Heart right ventricle (tissue), 16 donors: Measurements from ENCODE around the gene EVX2. TPM values are rescaled to one million over a fixed set of nuclear protein-coding genes. Genes with fewer than 3 reads are reported as not detected.

ENCODE experiments used
- ATAC-seq, 8 donors: fragments of 200-7000 bp; cut with Tn5 transposase; one replicate each; pipeline ENCODE4 v1.9.1; 2020; ENCODE audit warnings: mild to moderate bottlenecking in 8 of 8, moderate library complexity in 8 of 8, moderate number of reproducible peaks in 1 of 8
- DNase-seq, 2 donors: peaks; one replicate each; pipeline ENCODE4 v3.0.0-alpha.2; 2020
- H3K27ac ChIP-seq, 10 donors: fragments of 200-600 bp; sonication (generic) in 2 of 10; one replicate each; pipeline versions ENCODE4 v1.5.0 to v1.8.0; 2020 to 2022; ENCODE audit warnings: mild to moderate bottlenecking in 3 of 10
- H3K27me3 ChIP-seq, 7 donors: fragments of 200-600 bp; one replicate each; pipeline ENCODE4 v1.8.0; 2021 to 2022; ENCODE audit warnings: mild to moderate bottlenecking in 2 of 7
- H3K36me3 ChIP-seq, 9 donors: fragments of 200-600 bp; sonication (generic) in 1 of 9; one replicate each; pipeline versions ENCODE4 v1.5.0 to v1.8.0; 2020 to 2022; ENCODE audit warnings: mild to moderate bottlenecking in 2 of 9
- H3K4me1 ChIP-seq, 9 donors: fragments of 200-600 bp; sonication (generic) in 1 of 9; one replicate each; pipeline versions ENCODE4 v1.5.0 to v1.8.0; 2020 to 2022; ENCODE audit warnings: mild to moderate bottlenecking in 4 of 9
- H3K4me3 ChIP-seq, 10 donors: fragments of 200-600 bp; sonication (generic) in 2 of 10; one replicate each; pipeline versions ENCODE4 v1.5.0 to v1.8.0; 2020 to 2022; ENCODE audit warnings: mild to moderate bottlenecking in 7 of 10, moderate library complexity in 2 of 10
- H3K9me3 ChIP-seq, 11 donors: fragments of 200-600 bp in 10 of 11; sonication (generic) in 2 of 11; one replicate each; pipeline versions ENCODE4 v1.5.0 to v1.8.0; 2013 to 2022; ENCODE audit warnings: mild to moderate bottlenecking in 2 of 11, control low read depth in 1 of 11, moderate library complexity in 1 of 11
- WGBS, 2 donors: extraction: QIAGEN DNeasy Blood & Tissue Kit; methylation state at CpG; one replicate each; pipeline ENCODE4 v1.1.7; 2013; ENCODE audit warnings: inconsistent platforms in 1 of 2; 5-methylcytosine and 5-hydroxymethylcytosine counted together
- intact Hi-C, 10 donors: fragments of 100-400 bp; cut with DNase I; formaldehyde crosslinking; loops; one replicate each; pipeline versions ENCODE4 v1.11.1 to v1.14.2; 2022
- polyA plus RNA-seq, 2 donors: library from polyadenylated mRNA; stranded (reverse); fragments of 200-250 nt; gene quantifications; one replicate each; pipeline ENCODE4 v1.2.3, GENCODE V29; 2013
- total RNA-seq, 10 donors: library from RNA; stranded (reverse); fragmentation: NEBNext Ultra II Directional in 3 of 10; extraction: Animal tissue kit (Norgen Biotek cat#: 25700) in 3 of 10; gene quantifications; one replicate each; pipeline versions ENCODE4 v1.2.1 to v1.2.4, GENCODE V29; 2021 to 2023
- TF ChIP-seq, protein P1 (sequence below), 9 donors: fragments of 200-600 bp; sonication (generic) in 2 of 9; IDR thresholded peaks; one replicate each; pipeline versions ENCODE4 v1.5.0 to v1.8.0; 2021 to 2022; ENCODE audit warnings: antibody characterized with exemption in 9 of 9, mild to moderate bottlenecking in 5 of 9, moderate library complexity in 1 of 9
- donor health status: Arrhythmogenic right ventricular cardiomyopathy.
- donor health status: ischemic (EF 13 %, LVEDD 7.1; RV severe dilation, severe dysfunction).
- donor health status: healthy with polysubstance abuse.
- donor health status: DM: no; HTN: yes; CAD: no.
- donor health status: DM: no; HTN: no; CAD: no.
- donor health status: ischemic (EF 25% LVEDD 6.9; RV normal size, moderate dysfunction).
- donor health status: ischemic (EF 25% LVEDD 5.7; RV mildly dilated, moderate dysfunction).
- donor health status: healthy.
- donor health status: DM: yes; HTN: yes; CAD: no.
- donor health status: Ischemic cardiomyopathy.
- donor health status: ischemic (EF 35%, LVEDD 5.7; RV mildly dilated, moderate dysfunction).
- donor health status: nonischemic (EF 11% LVEDD 7.7; RV severe dilation, severe dysfunction).
- donor health status: DM: yes; HTN: yes; CAD: no.
- donor health status: PGD.
- donor health status: ischemic (EF 29% LVEDD 5.4; RV normal size, mild dysfunction).
- donor health status: nonischemic (EF 23%, LVEDD 6.1; RV moderate dilation, normal function).

The EVX2 gene
- total and polyA plus RNA-seq, 12 donors, result not detected

DNA sequence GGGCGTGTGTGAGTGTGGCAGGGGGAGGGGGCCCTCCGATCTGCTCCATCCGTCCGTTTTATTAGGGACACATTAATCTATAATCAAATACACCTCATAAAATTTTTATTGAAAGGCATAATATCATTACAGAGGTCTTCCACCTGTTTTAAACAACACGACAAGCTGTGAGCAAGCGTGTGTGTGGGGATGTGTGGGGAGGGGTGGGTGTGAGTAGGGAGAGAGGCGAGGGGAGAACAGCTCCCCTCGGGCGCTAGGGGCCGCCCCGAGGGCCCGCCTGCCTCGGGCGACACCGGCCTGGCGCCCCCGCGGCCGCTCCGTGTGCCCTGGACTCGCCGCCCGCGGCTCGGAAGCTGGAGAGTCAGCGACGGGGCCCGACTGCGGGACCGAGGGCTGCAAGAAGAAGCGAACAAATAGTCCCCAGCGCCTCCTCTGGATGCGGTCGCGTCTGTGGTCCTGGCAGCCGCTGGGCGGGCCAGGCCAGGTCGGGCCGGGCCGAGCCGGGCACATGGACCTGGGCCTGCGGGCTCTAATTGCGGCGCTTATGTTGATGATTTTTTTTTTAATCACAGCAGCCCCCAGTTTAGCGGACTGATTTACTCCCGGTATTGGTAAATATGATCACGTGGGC lies 38.4 kb upstream of the EVX2 start:
- Histone ChIP-seq H3K9me3 (no peaks in the 10 kb centered on the region), H3K36me3 (no peaks in the 10 kb centered on the region), H3K27ac (no peak overlapping the region), H3K4me3 (peak overlapping the region in 9 of 10 donors; percentile 20 to 49 (median 37)), H3K27me3 (peaks cover 70 to 100% (median 100%) of the 10 kb centered on the region in 7 donors), H3K4me1 (peaks cover 0 to 23% (median 19%) of the 10 kb centered on the region in 9 donors)
- WGBS, 2 donors, result 2 to 4% methylated on average over 43 to 47 of the region's 47 CpGs
- TF ChIP-seq, protein P1, sequence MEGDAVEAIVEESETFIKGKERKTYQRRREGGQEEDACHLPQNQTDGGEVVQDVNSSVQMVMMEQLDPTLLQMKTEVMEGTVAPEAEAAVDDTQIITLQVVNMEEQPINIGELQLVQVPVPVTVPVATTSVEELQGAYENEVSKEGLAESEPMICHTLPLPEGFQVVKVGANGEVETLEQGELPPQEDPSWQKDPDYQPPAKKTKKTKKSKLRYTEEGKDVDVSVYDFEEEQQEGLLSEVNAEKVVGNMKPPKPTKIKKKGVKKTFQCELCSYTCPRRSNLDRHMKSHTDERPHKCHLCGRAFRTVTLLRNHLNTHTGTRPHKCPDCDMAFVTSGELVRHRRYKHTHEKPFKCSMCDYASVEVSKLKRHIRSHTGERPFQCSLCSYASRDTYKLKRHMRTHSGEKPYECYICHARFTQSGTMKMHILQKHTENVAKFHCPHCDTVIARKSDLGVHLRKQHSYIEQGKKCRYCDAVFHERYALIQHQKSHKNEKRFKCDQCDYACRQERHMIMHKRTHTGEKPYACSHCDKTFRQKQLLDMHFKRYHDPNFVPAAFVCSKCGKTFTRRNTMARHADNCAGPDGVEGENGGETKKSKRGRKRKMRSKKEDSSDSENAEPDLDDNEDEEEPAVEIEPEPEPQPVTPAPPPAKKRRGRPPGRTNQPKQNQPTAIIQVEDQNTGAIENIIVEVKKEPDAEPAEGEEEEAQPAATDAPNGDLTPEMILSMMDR (IDR thresholded peaks at IDR 0.05), result no peak
- DNase-seq, result no peak
- peak in 2 of 8 donors; percentile 20 to 27 for ATAC-seq
- intact Hi-C loops, result loop anchor here in 7 of 10 donors (2.0 to 10.0 kb wide), 4 partner anchors 53 to 1025 kb away; no protein-coding TSS in a partner anchor

DNA sequence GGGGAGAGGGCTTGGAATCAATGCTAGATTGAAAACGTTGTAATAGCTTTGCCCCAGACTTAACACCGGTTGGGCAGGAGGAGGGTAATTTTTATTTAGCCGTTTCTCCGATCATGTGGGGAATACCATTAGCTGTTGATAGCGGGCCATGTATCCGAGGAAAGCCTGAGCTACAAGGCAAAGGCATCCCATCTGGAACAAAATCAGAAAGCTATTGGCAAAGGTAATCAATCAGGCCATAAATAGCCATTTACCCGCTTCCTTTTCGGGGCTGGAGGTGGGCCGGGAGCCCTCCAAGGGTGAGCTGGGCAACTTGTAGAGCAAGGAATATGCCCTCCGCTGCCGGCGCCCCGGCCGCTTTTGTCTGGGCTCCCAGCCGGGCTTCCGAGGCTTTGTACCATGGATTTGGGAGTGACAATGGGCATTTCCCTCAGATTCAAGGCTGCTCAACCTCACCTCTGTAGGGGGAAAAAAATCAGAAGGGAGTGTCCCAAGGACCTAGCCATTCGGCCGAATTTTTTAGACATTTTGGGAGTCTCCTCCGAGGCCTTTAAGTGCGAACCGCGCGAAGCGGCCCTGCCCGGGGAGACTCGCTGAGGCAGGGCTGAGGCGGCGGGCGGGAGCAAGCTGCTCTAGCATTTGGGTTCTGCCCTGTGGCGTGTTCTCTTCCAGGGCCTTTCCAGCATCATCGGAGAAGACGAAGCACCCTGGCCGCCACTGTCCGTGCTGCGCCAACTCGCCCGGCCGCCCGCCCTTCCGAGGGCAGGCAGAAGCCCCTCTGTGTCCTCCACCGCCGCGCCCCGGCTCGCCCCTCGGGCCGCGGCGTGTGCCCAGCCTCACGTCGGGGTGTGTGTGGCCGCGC lies 37.7 kb upstream of the EVX2 start:
- no peaks in the 10 kb centered on the region for H3K9me3 ChIP-seq
- peak overlapping the region in 1 of 10 donors; percentile 41 for H3K4me3 ChIP-seq
- peaks cover 0 to 23% (median 17%) of the 10 kb centered on the region in 9 donors for H3K4me1 ChIP-seq
- ATAC-seq, result no peak
- TF ChIP-seq, protein P1 (IDR thresholded peaks at IDR 0.05), result no peak
- DNase-seq, result no peak
- WGBS, 2 donors, result 6 to 11% methylated on average over 53 of the region's 53 CpGs
- intact Hi-C loops, result loop anchor here in 7 of 10 donors (2.0 to 10.0 kb wide), 4 partner anchors 53 to 1026 kb away; no protein-coding TSS in a partner anchor
- H3K27me3 ChIP-seq, result peaks cover 78 to 100% (median 100%) of the 10 kb centered on the region in 7 donors
- no peaks in the 10 kb centered on the region for H3K36me3 ChIP-seq
- no peak overlapping the region for H3K27ac ChIP-seq

DNA sequence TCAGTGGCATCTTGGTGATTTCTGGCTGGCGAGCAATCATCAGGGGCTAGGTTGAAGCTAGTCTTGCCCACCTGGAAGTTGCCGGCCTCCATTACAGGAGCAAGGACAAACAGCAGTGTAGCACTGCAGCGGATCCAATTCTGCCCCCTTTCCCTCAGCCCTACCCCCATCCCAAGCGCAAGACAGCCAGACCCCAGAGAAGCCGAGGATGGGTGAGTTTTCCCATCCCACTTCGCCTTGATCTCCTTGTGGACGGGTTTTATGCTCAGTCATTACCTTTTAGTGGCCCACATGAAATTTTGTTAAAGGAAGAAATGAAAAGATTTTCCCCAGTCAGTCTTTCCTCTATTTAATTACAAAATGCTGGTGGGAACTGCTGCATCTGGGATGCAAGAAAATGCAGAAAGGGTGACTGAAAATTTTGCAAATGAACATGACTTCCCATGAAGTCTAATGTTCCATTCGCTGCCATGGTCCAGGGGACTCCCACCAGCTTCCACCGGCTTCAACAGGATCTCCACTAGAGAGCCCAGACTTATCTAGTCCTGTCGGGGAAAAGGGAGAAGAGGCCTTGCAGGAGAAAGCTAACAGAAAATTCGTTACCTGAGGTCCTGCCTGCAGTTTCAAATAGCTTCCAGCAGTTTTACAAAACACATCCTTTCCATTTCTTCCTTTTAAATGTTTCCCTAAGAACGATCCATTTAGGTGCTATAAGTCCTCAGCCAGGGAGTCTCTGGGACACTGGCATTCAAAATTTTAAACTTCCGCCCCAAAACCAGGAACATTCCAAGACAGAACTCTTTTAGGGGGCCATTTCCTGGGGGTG lies 36.8 kb upstream of the EVX2 start:
- DNase-seq (no peak), ATAC-seq (no peak)
- no peaks in the 10 kb centered on the region for H3K9me3 ChIP-seq
- WGBS, 2 donors, result 11 to 15% methylated on average over 13 of the region's 13 CpGs
- no peak overlapping the region for H3K27ac ChIP-seq
- no peaks in the 10 kb centered on the region for H3K36me3 ChIP-seq
- H3K4me1 ChIP-seq, result peaks cover 0 to 23% (median 17%) of the 10 kb centered on the region in 9 donors
- H3K27me3 ChIP-seq, result peaks cover 82 to 100% (median 100%) of the 10 kb centered on the region in 7 donors
- intact Hi-C loops, result loop anchor here in 6 of 10 donors (5.0 to 10.0 kb wide), 3 partner anchors 694 to 1027 kb away; no protein-coding TSS in a partner anchor
- TF ChIP-seq, protein P1 (IDR thresholded peaks at IDR 0.05), result no peak
- no peak overlapping the region for H3K4me3 ChIP-seq
